Panc1 (cell line): ENCODE results near the gene EPHB2.

Experiments
- POLR2AphosphoS5 ChIP-seq: IDR thresholded peaks from 2 replicates; pipeline ENCODE4 v1.6.1; 2012; ENCODE audit warnings: mild to moderate bottlenecking, low read depth, low read length, moderate library complexity
- SIN3A ChIP-seq: IDR thresholded peaks from 2 replicates; pipeline ENCODE4 v1.6.1; 2012; ENCODE audit warnings: low read depth, mild to moderate bottlenecking, low read length, moderate library complexity, borderline replicate concordance; ENCODE audit not compliant: insufficient read depth
- TCF7L2 ChIP-seq: IDR thresholded peaks from 2 replicates; pipeline ENCODE4 v1.6.1; 2011; ENCODE audit warnings: mild to moderate bottlenecking, low read depth, low read length, inconsistent platforms
- TF ChIP-seq, protein P1 (sequence below): fragments of 450-650 bp; IDR thresholded peaks from 2 replicates; pipeline ENCODE4 v1.5.1; 2017; ENCODE audit warnings: mild to moderate bottlenecking
- TF ChIP-seq, protein P2 (sequence below), 2 experiments: IDR thresholded peaks; 2 replicates each; pipeline ENCODE4 v1.6.1; 2011 to 2012; ENCODE audit warnings: low read depth in 2 of 2, control low read depth in 1 of 2, low read length in 1 of 2, mild to moderate bottlenecking in 1 of 2, moderate library complexity in 1 of 2; ENCODE audit not compliant: insufficient read depth in 1 of 2

- TF ChIP-seq, protein P1, sequence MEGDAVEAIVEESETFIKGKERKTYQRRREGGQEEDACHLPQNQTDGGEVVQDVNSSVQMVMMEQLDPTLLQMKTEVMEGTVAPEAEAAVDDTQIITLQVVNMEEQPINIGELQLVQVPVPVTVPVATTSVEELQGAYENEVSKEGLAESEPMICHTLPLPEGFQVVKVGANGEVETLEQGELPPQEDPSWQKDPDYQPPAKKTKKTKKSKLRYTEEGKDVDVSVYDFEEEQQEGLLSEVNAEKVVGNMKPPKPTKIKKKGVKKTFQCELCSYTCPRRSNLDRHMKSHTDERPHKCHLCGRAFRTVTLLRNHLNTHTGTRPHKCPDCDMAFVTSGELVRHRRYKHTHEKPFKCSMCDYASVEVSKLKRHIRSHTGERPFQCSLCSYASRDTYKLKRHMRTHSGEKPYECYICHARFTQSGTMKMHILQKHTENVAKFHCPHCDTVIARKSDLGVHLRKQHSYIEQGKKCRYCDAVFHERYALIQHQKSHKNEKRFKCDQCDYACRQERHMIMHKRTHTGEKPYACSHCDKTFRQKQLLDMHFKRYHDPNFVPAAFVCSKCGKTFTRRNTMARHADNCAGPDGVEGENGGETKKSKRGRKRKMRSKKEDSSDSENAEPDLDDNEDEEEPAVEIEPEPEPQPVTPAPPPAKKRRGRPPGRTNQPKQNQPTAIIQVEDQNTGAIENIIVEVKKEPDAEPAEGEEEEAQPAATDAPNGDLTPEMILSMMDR, result no peak
- TF ChIP-seq, protein P2, sequence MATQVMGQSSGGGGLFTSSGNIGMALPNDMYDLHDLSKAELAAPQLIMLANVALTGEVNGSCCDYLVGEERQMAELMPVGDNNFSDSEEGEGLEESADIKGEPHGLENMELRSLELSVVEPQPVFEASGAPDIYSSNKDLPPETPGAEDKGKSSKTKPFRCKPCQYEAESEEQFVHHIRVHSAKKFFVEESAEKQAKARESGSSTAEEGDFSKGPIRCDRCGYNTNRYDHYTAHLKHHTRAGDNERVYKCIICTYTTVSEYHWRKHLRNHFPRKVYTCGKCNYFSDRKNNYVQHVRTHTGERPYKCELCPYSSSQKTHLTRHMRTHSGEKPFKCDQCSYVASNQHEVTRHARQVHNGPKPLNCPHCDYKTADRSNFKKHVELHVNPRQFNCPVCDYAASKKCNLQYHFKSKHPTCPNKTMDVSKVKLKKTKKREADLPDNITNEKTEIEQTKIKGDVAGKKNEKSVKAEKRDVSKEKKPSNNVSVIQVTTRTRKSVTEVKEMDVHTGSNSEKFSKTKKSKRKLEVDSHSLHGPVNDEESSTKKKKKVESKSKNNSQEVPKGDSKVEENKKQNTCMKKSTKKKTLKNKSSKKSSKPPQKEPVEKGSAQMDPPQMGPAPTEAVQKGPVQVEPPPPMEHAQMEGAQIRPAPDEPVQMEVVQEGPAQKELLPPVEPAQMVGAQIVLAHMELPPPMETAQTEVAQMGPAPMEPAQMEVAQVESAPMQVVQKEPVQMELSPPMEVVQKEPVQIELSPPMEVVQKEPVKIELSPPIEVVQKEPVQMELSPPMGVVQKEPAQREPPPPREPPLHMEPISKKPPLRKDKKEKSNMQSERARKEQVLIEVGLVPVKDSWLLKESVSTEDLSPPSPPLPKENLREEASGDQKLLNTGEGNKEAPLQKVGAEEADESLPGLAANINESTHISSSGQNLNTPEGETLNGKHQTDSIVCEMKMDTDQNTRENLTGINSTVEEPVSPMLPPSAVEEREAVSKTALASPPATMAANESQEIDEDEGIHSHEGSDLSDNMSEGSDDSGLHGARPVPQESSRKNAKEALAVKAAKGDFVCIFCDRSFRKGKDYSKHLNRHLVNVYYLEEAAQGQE (IDR thresholded peaks at IDR 0.05; ENCODE audit: insufficient read depth in 1 of 2, low read depth in 2 of 2, low read length in 1 of 2), result no peak
- TF ChIP-seq POLR2AphosphoS5 (no peak), TCF7L2 (no peak), SIN3A (no peak)
These were observed 157.7 kb downstream of the EPHB2 start for GRCh38 chr1:22868331-22868730.
